K562 (cell line): ENCODE data around the gene CLEC12A.

ENCODE experiments used
- CTCF ChIP-seq, 3 experiments: IDR thresholded peaks in 2 of 3; conservative IDR thresholded peaks in 1 of 3; 2 replicates each; pipeline ENCODE4 v1.5.1; 2011 to 2012; ENCODE audit warnings: low read length in 3 of 3, mild to moderate bottlenecking in 3 of 3, control low read depth in 2 of 3, improper control_type of control experiment in 1 of 3, inconsistent platforms in 1 of 3, low read depth in 1 of 3, mixed read lengths in 1 of 3, moderate library complexity in 1 of 3; ENCODE audit not compliant: insufficient read depth in 2 of 3
- E2F4 ChIP-seq: sonication (generic); formaldehyde crosslinking; IDR thresholded peaks from 2 replicates; pipeline ENCODE4 v1.8.0; 2022; ENCODE audit warnings: mild to moderate bottlenecking, low read depth, missing genetic modification reagents
- FOXK1 ChIP-seq: sonication (generic); formaldehyde crosslinking; IDR thresholded peaks from 2 replicates; pipeline ENCODE4 v1.8.0; 2022; ENCODE audit warnings: missing genetic modification reagents, mild to moderate bottlenecking, borderline replicate concordance
- POLR2AphosphoS5 ChIP-seq: IDR thresholded peaks from 2 replicates; pipeline ENCODE4 v1.6.1; 2011; ENCODE audit warnings: mild to moderate bottlenecking, low read depth, low read length, moderate library complexity; ENCODE audit not compliant: control insufficient read depth, insufficient read depth
- RFX5 ChIP-seq: IDR thresholded peaks from 2 replicates; pipeline ENCODE4 v1.6.1; 2011; ENCODE audit warnings: low read depth, mild to moderate bottlenecking, improper control_type of control experiment, low read length
- SIN3A ChIP-seq, 2 experiments: fragments of 150-350 bp in 1 of 2; IDR thresholded peaks; 2 replicates each; pipeline ENCODE4 v1.6.1; 2011 to 2016; ENCODE audit warnings: borderline replicate concordance in 2 of 2, low read depth in 2 of 2, low read length in 2 of 2, mild to moderate bottlenecking in 2 of 2, moderate library complexity in 2 of 2; ENCODE audit not compliant: control insufficient read depth in 1 of 2
- SREBF1 ChIP-seq: fragments of 150-350 bp; IDR thresholded peaks from 2 replicates; pipeline ENCODE4 v1.6.1; 2014; ENCODE audit warnings: antibody characterized with exemption, low read depth, low read length, borderline replicate concordance
- ZFX ChIP-seq: sonication (generic); formaldehyde crosslinking; IDR thresholded peaks from 2 replicates; pipeline ENCODE4 v1.8.0; 2022; ENCODE audit warnings: mild to moderate bottlenecking, missing genetic modification reagents, moderate library complexity
- ZNF274 ChIP-seq: IDR thresholded peaks from 2 replicates; pipeline ENCODE4 v1.6.1; 2011; ENCODE audit warnings: low read depth, mild to moderate bottlenecking, low read length, moderate library complexity, borderline replicate concordance
- TF ChIP-seq, protein P1 (sequence below), 2 experiments: IDR thresholded peaks; 2 replicates each; pipeline ENCODE4 v1.6.1; 2011; ENCODE audit warnings: borderline replicate concordance in 1 of 2, control low read depth in 1 of 2, low read depth in 1 of 2, low read length in 1 of 2, mild to moderate bottlenecking in 1 of 2, mixed read lengths in 1 of 2, moderate library complexity in 1 of 2; ENCODE audit not compliant: insufficient read depth in 1 of 2, insufficient read length in 1 of 2, poor library complexity in 1 of 2, severe bottlenecking in 1 of 2; ENCODE audit errors: extremely low read depth in 1 of 2
- TF ChIP-seq, protein P2 (sequence below), 2 experiments: fragments of 450-650 bp; formaldehyde crosslinking in 1 of 2; IDR thresholded peaks; 2 replicates each; pipeline versions ENCODE4 v1.4.0 to v1.6.1; 2014 to 2020; ENCODE audit warnings: mild to moderate bottlenecking in 2 of 2, borderline replicate concordance in 1 of 2, low read depth in 1 of 2
- TF ChIP-seq, protein P3 (sequence below), 2 experiments: fragments of 450-650 bp; IDR thresholded peaks; 2 replicates each; pipeline ENCODE4 v1.6.1; 2018; ENCODE audit warnings: mild to moderate bottlenecking in 2 of 2, low read depth in 1 of 2; ENCODE audit not compliant: partially characterized antibody in 2 of 2

- TF ChIP-seq, protein P1, sequence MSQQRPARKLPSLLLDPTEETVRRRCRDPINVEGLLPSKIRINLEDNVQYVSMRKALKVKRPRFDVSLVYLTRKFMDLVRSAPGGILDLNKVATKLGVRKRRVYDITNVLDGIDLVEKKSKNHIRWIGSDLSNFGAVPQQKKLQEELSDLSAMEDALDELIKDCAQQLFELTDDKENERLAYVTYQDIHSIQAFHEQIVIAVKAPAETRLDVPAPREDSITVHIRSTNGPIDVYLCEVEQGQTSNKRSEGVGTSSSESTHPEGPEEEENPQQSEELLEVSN (IDR thresholded peaks at IDR 0.05; ENCODE audit: borderline replicate concordance in 1 of 2, extremely low read depth in 1 of 2, insufficient read depth in 1 of 2, insufficient read length in 1 of 2, low read depth in 1 of 2, low read length in 1 of 2, poor library complexity in 1 of 2, severe bottlenecking in 1 of 2), result no peak
- no peak for TF ChIP-seq FOXK1 (CRISPR knock-in tag)
- no peak for TF ChIP-seq CTCF (IDR thresholded peaks at IDR 0.05 in 2 of 3, conservative IDR thresholded peaks at IDR 0.05 in 1 of 3; ENCODE audit: insufficient read depth in 2 of 3, low read depth in 1 of 3, low read length in 3 of 3)
- no peak for TF ChIP-seq ZFX
- TF ChIP-seq POLR2AphosphoS5, result no peak
- TF ChIP-seq SIN3A (IDR thresholded peaks at IDR 0.05; ENCODE audit: borderline replicate concordance in 2 of 2, control insufficient read depth in 1 of 2, low read depth in 2 of 2, low read length in 2 of 2), result no peak
- no peak for TF ChIP-seq ZNF274
- no peak for TF ChIP-seq SREBF1
- TF ChIP-seq, protein P2, sequence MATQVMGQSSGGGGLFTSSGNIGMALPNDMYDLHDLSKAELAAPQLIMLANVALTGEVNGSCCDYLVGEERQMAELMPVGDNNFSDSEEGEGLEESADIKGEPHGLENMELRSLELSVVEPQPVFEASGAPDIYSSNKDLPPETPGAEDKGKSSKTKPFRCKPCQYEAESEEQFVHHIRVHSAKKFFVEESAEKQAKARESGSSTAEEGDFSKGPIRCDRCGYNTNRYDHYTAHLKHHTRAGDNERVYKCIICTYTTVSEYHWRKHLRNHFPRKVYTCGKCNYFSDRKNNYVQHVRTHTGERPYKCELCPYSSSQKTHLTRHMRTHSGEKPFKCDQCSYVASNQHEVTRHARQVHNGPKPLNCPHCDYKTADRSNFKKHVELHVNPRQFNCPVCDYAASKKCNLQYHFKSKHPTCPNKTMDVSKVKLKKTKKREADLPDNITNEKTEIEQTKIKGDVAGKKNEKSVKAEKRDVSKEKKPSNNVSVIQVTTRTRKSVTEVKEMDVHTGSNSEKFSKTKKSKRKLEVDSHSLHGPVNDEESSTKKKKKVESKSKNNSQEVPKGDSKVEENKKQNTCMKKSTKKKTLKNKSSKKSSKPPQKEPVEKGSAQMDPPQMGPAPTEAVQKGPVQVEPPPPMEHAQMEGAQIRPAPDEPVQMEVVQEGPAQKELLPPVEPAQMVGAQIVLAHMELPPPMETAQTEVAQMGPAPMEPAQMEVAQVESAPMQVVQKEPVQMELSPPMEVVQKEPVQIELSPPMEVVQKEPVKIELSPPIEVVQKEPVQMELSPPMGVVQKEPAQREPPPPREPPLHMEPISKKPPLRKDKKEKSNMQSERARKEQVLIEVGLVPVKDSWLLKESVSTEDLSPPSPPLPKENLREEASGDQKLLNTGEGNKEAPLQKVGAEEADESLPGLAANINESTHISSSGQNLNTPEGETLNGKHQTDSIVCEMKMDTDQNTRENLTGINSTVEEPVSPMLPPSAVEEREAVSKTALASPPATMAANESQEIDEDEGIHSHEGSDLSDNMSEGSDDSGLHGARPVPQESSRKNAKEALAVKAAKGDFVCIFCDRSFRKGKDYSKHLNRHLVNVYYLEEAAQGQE (IDR thresholded peaks at IDR 0.05; ENCODE audit: borderline replicate concordance), result no peak
- TF ChIP-seq, protein P2 (CRISPR knock-in tag; IDR thresholded peaks at IDR 0.05; ENCODE audit: low read depth), result no peak
- no peak for TF ChIP-seq RFX5
- no peak for TF ChIP-seq E2F4
- TF ChIP-seq, protein P3, sequence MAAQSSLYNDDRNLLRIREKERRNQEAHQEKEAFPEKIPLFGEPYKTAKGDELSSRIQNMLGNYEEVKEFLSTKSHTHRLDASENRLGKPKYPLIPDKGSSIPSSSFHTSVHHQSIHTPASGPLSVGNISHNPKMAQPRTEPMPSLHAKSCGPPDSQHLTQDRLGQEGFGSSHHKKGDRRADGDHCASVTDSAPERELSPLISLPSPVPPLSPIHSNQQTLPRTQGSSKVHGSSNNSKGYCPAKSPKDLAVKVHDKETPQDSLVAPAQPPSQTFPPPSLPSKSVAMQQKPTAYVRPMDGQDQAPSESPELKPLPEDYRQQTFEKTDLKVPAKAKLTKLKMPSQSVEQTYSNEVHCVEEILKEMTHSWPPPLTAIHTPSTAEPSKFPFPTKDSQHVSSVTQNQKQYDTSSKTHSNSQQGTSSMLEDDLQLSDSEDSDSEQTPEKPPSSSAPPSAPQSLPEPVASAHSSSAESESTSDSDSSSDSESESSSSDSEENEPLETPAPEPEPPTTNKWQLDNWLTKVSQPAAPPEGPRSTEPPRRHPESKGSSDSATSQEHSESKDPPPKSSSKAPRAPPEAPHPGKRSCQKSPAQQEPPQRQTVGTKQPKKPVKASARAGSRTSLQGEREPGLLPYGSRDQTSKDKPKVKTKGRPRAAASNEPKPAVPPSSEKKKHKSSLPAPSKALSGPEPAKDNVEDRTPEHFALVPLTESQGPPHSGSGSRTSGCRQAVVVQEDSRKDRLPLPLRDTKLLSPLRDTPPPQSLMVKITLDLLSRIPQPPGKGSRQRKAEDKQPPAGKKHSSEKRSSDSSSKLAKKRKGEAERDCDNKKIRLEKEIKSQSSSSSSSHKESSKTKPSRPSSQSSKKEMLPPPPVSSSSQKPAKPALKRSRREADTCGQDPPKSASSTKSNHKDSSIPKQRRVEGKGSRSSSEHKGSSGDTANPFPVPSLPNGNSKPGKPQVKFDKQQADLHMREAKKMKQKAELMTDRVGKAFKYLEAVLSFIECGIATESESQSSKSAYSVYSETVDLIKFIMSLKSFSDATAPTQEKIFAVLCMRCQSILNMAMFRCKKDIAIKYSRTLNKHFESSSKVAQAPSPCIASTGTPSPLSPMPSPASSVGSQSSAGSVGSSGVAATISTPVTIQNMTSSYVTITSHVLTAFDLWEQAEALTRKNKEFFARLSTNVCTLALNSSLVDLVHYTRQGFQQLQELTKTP (IDR thresholded peaks at IDR 0.05; ENCODE audit: low read depth in 1 of 2, partially characterized antibody in 2 of 2), result no peak
Observed at GRCh38 chr12:10031321-10031720, 60.1 kb downstream of the CLEC12A start.
